Mesendoderm (in vitro differentiated cells): ENCODE measurements around the gene SUMO1.
A peak's percentile ranks its signal among the peaks of the same experiment; 100 is the strongest.

Experiments
- DNase-seq: peaks from one replicate; pipeline ENCODE4 v3.0.0; 2013
- H2AK5ac ChIP-seq: 2 replicates; pipeline ENCODE4 v1.6.1; 2013; ENCODE audit warnings: low read length, inconsistent platforms
- H2BK120ac ChIP-seq: 2 replicates; pipeline ENCODE4 v1.6.1; 2013; ENCODE audit warnings: low read depth, mild to moderate bottlenecking, low read length, moderate library complexity, mixed read lengths
- H2BK15ac ChIP-seq: replicated peaks from 2 replicates; pipeline ENCODE4 v1.6.1; 2013; ENCODE audit warnings: low read depth, mild to moderate bottlenecking, moderate library complexity
- H2BK5ac ChIP-seq: 2 replicates; pipeline ENCODE4 v1.6.1; 2013; ENCODE audit warnings: low read length, inconsistent platforms
- H3K18ac ChIP-seq: 2 replicates; pipeline ENCODE4 v1.6.1; 2013; ENCODE audit warnings: mild to moderate bottlenecking, low read length, mixed read lengths
- H3K23ac ChIP-seq: one replicate; pipeline ENCODE4 v1.6.1; 2013; ENCODE audit warnings: low read length
- H3K27ac ChIP-seq: 2 replicates; pipeline ENCODE4 v1.5.1; 2013; ENCODE audit warnings: low read depth, mild to moderate bottlenecking, inconsistent platforms, low read length, moderate library complexity
- H3K27me3 ChIP-seq: 2 replicates; pipeline ENCODE4 v1.6.1; 2013; ENCODE audit warnings: low read length, control low read depth, mild to moderate bottlenecking, inconsistent platforms; ENCODE audit not compliant: insufficient read depth, poor library complexity
- H3K36me3 ChIP-seq: 2 replicates; pipeline ENCODE4 v1.6.1; 2013; ENCODE audit warnings: low read length, inconsistent platforms; ENCODE audit not compliant: control insufficient read depth, insufficient read depth
- H3K4ac ChIP-seq: one replicate; pipeline ENCODE4 v1.6.1; 2013; ENCODE audit warnings: low read depth, mild to moderate bottlenecking, low read length, moderate library complexity
- H3K4me1 ChIP-seq: 2 replicates; pipeline ENCODE4 v1.6.1; 2013; ENCODE audit warnings: low read depth, low read length, inconsistent platforms; ENCODE audit not compliant: control insufficient read depth
- H3K4me2 ChIP-seq: 2 replicates; pipeline ENCODE4 v1.6.1; 2013; ENCODE audit warnings: low read length
- H3K4me3 ChIP-seq: 2 replicates; pipeline ENCODE4 v1.5.1; 2013; ENCODE audit warnings: mild to moderate bottlenecking, low read length
- H3K56ac ChIP-seq: one replicate; pipeline ENCODE4 v1.6.1; 2013; ENCODE audit warnings: low read length
- H3K79me1 ChIP-seq: 2 replicates; pipeline ENCODE4 v1.6.1; 2013; ENCODE audit warnings: low read length, inconsistent platforms
- H3K79me2 ChIP-seq: 2 replicates; pipeline ENCODE4 v1.6.1; 2013; ENCODE audit warnings: mild to moderate bottlenecking, low read length; ENCODE audit not compliant: control insufficient read depth, insufficient read depth
- H3K9ac ChIP-seq: 2 replicates; pipeline ENCODE4 v1.6.1; 2013; ENCODE audit warnings: low read length, inconsistent platforms
- H4K5ac ChIP-seq: one replicate; pipeline ENCODE4 v1.6.1; 2013; ENCODE audit warnings: low read length
- H4K8ac ChIP-seq: one replicate; pipeline ENCODE4 v1.6.1; 2013; ENCODE audit warnings: low read depth, mild to moderate bottlenecking, control low read depth, low read length, moderate library complexity
- WGBS: extraction: QIAGEN DNeasy Blood & Tissue Kit; methylation state at CpG from one replicate; pipeline ENCODE4 v1.1.7; 2013; ENCODE audit warnings: low lambda C conversion rate, missing lambda C conversion rate; ENCODE audit not compliant: insufficient coverage; ENCODE audit errors: extremely low coverage; 5-methylcytosine and 5-hydroxymethylcytosine counted together

The SUMO1 gene

GRCh38 chr2:202270487-202270886, 32.1 kb upstream of the SUMO1 start:
- Histone ChIP-seq H3K27ac (no peak overlapping the region), H2AK5ac (no peak overlapping the region), H4K5ac (no peak overlapping the region), H3K27me3 (no peaks in the 10 kb centered on the region), H3K18ac (no peak overlapping the region), H2BK5ac (no peak overlapping the region), H3K79me1 (no peaks in the 10 kb centered on the region), H3K4me2 (no peak overlapping the region), H3K56ac (no peak overlapping the region), H2BK15ac (no peak overlapping the region), H3K9ac (no peak overlapping the region), H3K4me1 (no peaks in the 10 kb centered on the region), H2BK120ac (no peak overlapping the region), H3K79me2 (peaks cover 89% of the 10 kb centered on the region), H4K8ac (no peak overlapping the region), H3K36me3 (no peaks in the 10 kb centered on the region), H3K4me3 (no peak overlapping the region), H3K4ac (no peak overlapping the region), H3K23ac (no peak overlapping the region)
- no peak for DNase-seq
- WGBS, result no CpG with 5 or more reads among the region's 3 CpGs

DNA sequence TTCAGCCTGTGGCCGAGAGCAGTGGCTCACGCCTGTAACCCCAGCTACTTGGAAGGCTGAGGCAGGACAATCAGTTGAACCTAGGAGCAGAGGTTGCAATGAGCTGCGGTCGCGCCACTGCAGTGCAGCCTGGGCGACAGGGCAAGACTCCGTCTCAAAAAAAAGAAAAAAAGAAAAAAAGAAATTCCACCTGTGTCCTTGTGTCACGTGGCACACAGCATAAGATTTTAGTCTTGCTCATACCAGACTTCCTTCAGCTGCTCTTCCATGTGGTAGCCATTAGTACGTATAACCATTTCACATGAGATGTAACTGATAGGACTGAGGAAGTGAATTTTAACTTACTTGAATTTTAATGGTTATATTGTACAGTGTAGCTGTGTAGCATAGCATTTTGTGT, 31.2 kb upstream of the SUMO1 start:
- no peak overlapping the region for H3K4me3 ChIP-seq
- no peak overlapping the region for H4K5ac ChIP-seq
- no peak for DNase-seq
- H3K23ac ChIP-seq, result no peak overlapping the region
- no peak overlapping the region for H4K8ac ChIP-seq
- H2BK5ac ChIP-seq, result no peak overlapping the region
- H3K4me2 ChIP-seq, result no peak overlapping the region
- H2AK5ac ChIP-seq, result no peak overlapping the region
- H3K4me1 ChIP-seq, result no peaks in the 10 kb centered on the region
- peaks cover 83% of the 10 kb centered on the region for H3K79me2 ChIP-seq
- no CpG with 5 or more reads among the region's 9 CpGs for WGBS
- no peak overlapping the region for H3K18ac ChIP-seq
- H3K36me3 ChIP-seq, result no peaks in the 10 kb centered on the region
- no peaks in the 10 kb centered on the region for H3K79me1 ChIP-seq
- H2BK120ac ChIP-seq, result no peak overlapping the region
- H3K56ac ChIP-seq, result no peak overlapping the region
- H2BK15ac ChIP-seq, result no peak overlapping the region
- no peaks in the 10 kb centered on the region for H3K27me3 ChIP-seq
- no peak overlapping the region for H3K27ac ChIP-seq
- H3K9ac ChIP-seq, result no peak overlapping the region
- no peak overlapping the region for H3K4ac ChIP-seq

DNA sequence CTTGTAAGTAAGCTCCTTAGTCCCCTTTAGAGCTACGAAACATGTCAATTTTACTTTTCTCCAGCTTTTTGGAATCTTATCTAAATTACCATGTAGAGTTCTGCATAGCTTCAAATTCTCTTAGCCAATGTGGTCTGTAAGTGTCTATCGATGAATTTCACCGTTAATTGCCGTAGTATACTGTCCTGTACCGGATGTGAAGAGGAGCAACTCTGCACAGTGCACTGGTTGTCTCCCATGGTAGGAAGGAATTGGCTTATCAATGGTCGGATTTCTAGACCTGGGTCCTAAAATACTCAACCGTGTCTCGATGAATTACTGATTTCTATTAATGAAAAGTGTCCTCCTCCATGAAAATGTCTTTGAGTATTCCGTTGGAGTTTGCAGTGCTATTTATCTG, 29.1 kb upstream of the SUMO1 start:
- no peak overlapping the region for H2AK5ac ChIP-seq
- WGBS, result no CpG with 5 or more reads among the region's 9 CpGs
- H2BK120ac ChIP-seq, result no peak overlapping the region
- H3K36me3 ChIP-seq, result no peaks in the 10 kb centered on the region
- H3K27ac ChIP-seq, result no peak overlapping the region
- H3K4me3 ChIP-seq, result peak overlapping the region; percentile 100
- H3K79me1 ChIP-seq, result no peaks in the 10 kb centered on the region
- no peak overlapping the region for H2BK5ac ChIP-seq
- peak overlapping the region; percentile 100 for H3K9ac ChIP-seq
- no peaks in the 10 kb centered on the region for H3K4me1 ChIP-seq
- H3K18ac ChIP-seq, result no peak overlapping the region
- no peaks in the 10 kb centered on the region for H3K27me3 ChIP-seq
- H3K79me2 ChIP-seq, result peaks cover 65% of the 10 kb centered on the region
- H4K5ac ChIP-seq, result no peak overlapping the region
- DNase-seq, result no peak
- no peak overlapping the region for H3K4ac ChIP-seq
- no peak overlapping the region for H2BK15ac ChIP-seq
- no peak overlapping the region for H4K8ac ChIP-seq
- H3K4me2 ChIP-seq, result peak overlapping the region; percentile 47
- H3K56ac ChIP-seq, result peak overlapping the region; percentile 8
- H3K23ac ChIP-seq, result no peak overlapping the region

DNA sequence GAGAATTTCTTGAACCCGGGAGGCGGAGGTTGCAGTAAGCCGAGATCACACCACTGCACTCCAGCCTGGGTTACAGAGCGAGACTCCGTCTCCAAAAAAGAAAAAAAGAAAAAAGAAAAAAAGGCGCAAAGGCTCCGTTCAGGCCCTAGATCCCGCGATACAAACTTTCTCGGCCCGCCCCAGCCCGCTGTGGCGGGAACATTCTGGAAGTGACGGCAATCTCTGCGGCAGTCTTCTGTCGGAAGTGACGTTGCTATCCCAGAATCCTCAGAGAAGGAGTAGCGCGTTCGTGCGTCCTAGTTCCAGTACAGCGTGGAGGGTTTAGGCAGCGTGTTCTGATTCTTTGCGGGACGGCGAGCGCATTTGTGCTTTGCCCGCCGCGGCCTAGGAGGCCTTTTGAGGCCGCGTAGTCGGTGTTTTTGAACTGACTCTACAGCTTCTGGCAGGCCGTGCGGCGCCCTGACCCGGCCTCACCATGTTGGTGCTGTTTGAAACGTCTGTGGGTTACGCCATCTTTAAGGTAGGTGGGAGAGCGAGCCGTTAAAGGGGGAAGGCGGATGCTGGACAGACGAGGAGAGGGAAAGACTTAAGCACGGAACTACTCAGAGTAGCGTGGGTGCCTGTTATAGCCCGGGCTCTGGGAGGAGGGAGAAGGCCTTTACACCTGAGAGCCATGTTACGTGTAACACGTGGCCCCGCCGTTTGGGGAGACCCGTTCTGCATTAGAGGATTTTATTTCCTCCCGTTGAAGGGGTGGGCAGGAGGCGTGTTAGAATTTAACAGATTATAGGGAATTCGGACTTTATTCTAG, 27.3 kb upstream of the SUMO1 start, which contains the start of gene NOP58:
Gene NOP58, plus strand, starts transcription at position 297 of the 811 bp plus-strand sequence. Its CDS starts 179 bp downstream, at position 476.
- H3K4me3 ChIP-seq, result peak within 1 kb of the TSS; percentile 100

GRCh38 chr2:202261531-202261930, 23.1 kb upstream of the SUMO1 start:
- H2BK5ac ChIP-seq, result no peak overlapping the region
- H3K79me1 ChIP-seq, result no peaks in the 10 kb centered on the region
- no peak overlapping the region for H3K4me2 ChIP-seq
- no peak for DNase-seq
- H3K9ac ChIP-seq, result no peak overlapping the region
- no peak overlapping the region for H2AK5ac ChIP-seq
- H2BK15ac ChIP-seq, result no peak overlapping the region
- H3K4me3 ChIP-seq, result no peak overlapping the region
- H3K4me1 ChIP-seq, result no peaks in the 10 kb centered on the region
- H2BK120ac ChIP-seq, result no peak overlapping the region
- H3K27me3 ChIP-seq, result no peaks in the 10 kb centered on the region
- H3K27ac ChIP-seq, result no peak overlapping the region
- H4K5ac ChIP-seq, result no peak overlapping the region
- no CpG with 5 or more reads among the region's 4 CpGs for WGBS
- H3K23ac ChIP-seq, result no peak overlapping the region
- no peak overlapping the region for H3K18ac ChIP-seq
- H3K79me2 ChIP-seq, result peaks cover 9% of the 10 kb centered on the region
- H3K36me3 ChIP-seq, result no peaks in the 10 kb centered on the region
- no peak overlapping the region for H3K4ac ChIP-seq
- H3K56ac ChIP-seq, result no peak overlapping the region
- no peak overlapping the region for H4K8ac ChIP-seq

More for the DNA sequence above, 27.3 kb upstream of the SUMO1 start, which contains the start of gene NOP58:
- peak within 1 kb of the TSS; percentile 61 for H3K27ac ChIP-seq
- H2AK5ac ChIP-seq, result peak within 1 kb of the TSS; percentile 90
- H3K9ac ChIP-seq, result peak within 1 kb of the TSS; percentile 100
- H4K5ac ChIP-seq, result no peak within 1 kb of the TSS
- peak within 1 kb of the TSS; percentile 100 for H3K56ac ChIP-seq
- no peak within 1 kb of the TSS for H3K23ac ChIP-seq
- H2BK15ac ChIP-seq, result no peak within 1 kb of the TSS
- no peaks in the 10 kb centered on the region for H3K36me3 ChIP-seq
- no peak within 1 kb of the TSS for H2BK120ac ChIP-seq
- no peaks in the 10 kb centered on the region for H3K27me3 ChIP-seq
- peak within 1 kb of the TSS; percentile 92 for H3K4ac ChIP-seq
- no peaks in the 10 kb centered on the region for H3K79me1 ChIP-seq
- no CpG with 5 or more reads among the region's 54 CpGs for WGBS
- DNase-seq, result peak; percentile 99
- peaks cover 48% of the 10 kb centered on the region for H3K79me2 ChIP-seq
- H2BK5ac ChIP-seq, result peak within 1 kb of the TSS; percentile 90
- peak within 1 kb of the TSS; percentile 85 for H3K18ac ChIP-seq
- H4K8ac ChIP-seq, result no peak within 1 kb of the TSS
- H3K4me2 ChIP-seq, result peak within 1 kb of the TSS; percentile 97
- no peaks in the 10 kb centered on the region for H3K4me1 ChIP-seq
